NCI-H2029 treated with DMSO at 0.1 percent for 48 hours (cell line): ENCODE results near the gene EXOC6B.

Source experiments
- DNase-seq: peaks from one replicate; lab custom pipeline; 2025; lab: John Stamatoyannopoulos, UW

The EXOC6B gene

DNA sequence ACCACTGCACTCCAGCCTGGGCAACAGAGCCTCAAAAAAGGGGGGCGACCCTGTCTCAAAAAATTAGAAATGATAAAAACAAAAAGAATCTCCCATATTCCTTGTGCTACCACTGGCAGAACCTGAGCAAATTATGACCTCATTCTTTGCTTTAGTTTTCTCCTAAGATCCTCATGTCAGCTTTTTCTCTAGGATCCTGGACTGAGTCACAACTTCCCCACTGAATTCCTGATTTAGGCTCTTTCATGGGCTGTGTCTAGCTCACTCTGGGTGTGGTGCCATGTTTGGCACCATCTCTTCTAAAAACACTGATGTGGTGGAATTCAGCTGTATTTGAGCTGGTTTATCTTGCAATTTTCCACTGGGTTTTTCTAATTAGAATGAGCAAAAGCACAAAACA, 37.1 kb downstream of the EXOC6B start:
- DNase-seq = no peak

DNA sequence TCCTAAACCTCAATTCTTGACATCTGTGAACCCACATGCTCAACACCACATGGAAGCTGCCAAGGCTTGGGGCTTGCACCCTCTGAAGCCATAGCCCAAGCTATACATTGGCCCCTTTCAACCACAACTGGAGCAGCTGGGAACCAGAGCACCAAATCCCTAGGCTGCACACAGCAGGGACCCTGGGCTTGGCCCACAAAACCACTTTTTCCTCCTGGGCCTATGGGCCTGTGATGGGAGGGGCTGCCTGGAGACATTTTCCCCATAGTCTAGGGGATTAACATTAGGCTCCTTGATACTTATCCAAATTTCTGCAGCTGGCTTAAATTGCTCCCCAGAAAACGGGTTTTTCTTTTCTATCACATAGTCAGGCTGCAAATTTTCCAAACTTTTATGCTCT, 40.3 kb downstream of the EXOC6B start:
- DNase-seq = no peak

GRCh38 chr2:72782520-72782919, 43.3 kb downstream of the EXOC6B start:
- DNase-seq = no peak

DNA sequence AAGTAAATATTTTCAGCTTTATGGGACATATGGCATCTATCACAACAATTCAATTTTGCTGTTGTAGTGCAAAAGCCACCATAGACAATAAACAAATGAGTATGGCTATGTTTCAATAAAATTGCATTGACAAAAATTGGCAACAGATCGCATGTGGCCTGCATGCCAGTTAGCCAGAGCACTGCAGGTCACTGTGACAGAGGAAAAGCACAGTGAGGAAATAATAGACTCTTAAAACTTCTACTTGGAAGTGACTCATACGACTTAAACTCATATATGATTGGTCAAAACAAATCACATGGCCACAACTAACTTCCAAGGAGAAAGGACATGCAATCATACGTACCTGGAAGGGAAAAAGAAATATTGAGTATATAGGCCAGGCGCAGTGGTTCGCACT, 44.4 kb downstream of the EXOC6B start:
- DNase-seq = no peak

DNA sequence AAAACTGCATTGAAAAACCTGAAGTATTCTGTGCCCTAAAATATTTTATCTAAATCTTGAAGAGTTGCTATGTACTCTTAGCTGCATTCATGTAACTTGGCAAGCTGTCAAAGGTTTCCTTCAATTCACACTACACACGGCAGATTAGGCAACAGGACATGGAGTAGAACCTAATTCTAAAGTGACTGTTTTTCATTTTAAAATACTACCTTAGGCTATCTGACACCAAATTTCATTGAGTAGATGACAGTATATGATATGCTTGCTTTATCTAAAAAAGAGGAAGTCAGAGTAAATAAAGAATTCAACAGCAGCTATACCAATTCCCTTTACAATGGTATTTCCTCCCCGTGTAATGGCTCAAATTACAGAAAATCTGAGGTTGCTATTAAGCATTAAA, 45.4 kb downstream of the EXOC6B start:
- DNase-seq = peak; percentile 30

DNA sequence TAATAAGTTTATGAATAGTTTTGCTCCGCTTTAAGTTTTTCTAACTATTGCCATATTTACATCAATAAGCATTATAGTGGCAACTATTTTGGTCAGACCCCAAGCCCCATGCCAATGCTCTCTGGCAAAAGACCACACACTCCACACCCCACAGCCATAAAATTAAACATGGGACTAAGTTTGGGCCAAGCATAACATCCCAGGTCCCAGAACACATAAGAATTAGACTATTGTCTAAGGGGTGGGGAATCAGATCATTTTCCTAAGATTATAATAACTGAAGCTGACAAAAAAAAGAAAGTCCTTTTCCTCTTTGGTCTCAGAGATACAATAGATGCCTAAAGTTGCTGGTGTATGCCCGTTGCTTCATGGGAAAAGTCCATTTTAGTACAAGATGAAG, 46.3 kb downstream of the EXOC6B start:
- DNase-seq = no peak

DNA sequence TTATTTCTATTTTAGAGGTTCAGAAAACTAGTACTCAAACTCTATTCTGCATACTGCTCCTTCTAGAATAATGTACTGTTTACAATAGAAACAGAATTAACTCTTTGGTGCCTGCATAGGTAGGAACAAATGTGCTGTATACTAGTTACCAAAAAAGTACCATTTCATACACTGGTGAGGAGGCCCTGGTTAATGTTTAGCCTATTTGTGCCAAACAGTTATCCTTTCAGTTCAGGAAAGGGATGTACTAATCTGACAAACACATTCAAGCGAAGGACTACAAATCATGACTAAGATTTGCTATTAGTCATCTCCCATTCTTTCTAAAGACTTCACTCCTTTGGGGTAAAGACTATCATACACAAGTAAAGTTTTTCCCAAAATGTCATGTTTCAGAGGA, 47.4 kb downstream of the EXOC6B start:
- no peak for DNase-seq

DNA sequence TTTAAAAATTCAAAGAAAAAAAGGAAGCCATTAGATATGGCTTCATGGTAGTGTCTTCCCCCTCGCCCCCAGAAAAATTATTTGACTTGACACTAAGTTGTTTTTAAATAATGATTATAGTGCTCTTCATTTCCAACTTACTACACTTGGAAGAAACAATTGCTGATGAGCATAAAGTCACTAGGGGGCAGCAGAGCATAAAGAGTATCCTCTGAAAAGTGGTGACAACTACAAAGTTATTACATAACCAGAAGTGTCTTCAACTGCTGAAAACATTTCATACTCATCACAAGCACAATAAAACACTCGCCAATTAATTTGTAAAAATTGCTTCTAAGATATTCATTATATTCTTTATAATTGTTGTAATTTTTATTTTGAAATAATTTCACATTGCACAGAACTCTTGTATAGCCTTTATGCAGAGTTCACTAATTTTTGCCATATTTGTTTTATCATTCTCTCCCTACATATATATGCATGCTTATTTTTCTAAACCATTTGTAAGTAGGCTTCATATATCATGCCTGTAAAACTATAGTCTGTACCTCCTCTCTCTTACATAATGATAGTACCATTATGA, 54.9 kb downstream of the EXOC6B start:
- peak; percentile 59 for DNase-seq

GRCh38 chr2:72765997-72766609, 59.7 kb downstream of the EXOC6B start:
- DNase-seq = no peak

GRCh38 chr2:72762276-72762675, 63.6 kb downstream of the EXOC6B start:
- no peak for DNase-seq

GRCh38 chr2:72759755-72760154, 66.1 kb downstream of the EXOC6B start:
- DNase-seq = no peak

DNA sequence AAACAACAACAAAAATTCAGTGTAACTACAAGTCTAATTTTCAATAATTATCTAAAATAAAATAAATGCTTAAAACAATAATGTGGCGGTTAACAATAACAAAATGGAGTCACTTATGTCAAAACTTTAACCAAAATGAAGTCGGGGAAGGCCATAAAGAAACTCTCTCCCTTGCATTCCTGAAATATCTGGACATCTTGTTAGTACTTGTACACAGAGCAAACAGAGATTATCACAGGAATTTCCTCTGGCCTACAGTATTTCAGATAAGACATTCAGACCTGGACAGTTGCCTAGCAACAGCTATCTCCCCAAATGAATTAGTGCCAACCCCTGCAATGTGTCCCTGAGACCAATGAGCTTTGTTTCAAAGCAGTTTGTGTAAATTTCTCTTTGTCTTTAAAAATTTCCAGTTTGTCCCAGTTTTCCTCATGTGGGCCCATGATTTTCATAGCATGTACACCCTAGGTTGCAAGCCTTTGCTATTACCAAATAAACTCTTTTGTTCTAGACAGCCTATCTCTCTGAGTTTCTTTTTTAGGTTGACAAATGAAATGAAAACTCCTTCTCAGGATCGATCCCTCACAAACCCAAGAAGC, 68.6 kb downstream of the EXOC6B start:
- DNase-seq = no peak

- no peak for DNase-seq
These were observed 70.0 kb downstream of the EXOC6B start for GRCh38 chr2:72755647-72756423.

- no peak for DNase-seq
These were observed 71.1 kb downstream of the EXOC6B start for GRCh38 chr2:72754628-72755320.

DNA sequence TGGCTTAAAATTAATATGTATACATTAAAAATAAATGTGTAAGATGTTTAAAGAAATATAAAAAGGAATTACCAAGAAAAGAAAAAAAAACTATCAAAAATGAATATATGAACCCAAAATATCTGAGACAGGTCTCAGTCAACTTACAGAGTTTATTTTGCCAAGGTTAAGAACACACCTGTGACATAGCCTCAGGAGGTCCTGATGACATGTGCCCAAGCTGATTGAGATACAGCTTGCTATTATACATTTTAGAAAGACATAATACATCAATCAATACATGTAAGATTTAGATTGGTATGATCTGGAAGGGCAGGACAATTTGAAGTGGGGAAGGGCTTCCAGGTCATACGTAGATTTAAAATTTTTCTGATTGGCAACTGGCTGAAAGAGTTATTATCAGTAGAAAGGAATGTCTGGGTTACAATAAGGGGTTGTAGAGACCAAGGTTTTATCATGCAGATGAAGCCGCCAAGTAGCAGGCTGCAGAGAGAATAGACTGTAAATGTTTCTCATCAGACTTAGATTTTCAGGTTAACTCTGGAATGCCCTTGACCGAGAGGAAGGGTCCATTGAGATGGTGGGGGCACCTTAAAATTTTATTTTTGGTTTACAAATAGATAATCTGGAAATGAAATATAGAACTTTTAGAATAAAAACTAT, 74.7 kb downstream of the EXOC6B start:
- no peak for DNase-seq

DNA sequence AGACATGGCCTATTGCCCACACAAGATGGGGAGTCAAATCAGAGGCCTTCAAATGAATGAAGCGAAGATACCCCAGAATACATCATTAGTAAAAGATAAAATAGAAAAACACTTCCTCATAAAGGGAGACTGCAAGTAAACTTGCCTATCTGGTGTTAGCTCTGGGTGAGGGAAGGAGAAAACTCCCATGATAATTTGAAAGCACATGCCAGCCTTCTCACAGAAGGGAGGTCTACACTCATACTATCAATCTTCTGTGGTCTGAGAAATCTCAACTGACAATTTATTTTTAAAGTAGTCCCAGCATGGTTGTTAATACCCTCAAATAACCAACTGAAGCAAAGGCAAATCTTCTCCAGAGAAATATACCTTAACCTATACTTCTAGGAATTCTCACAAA, 75.4 kb downstream of the EXOC6B start:
- no peak for DNase-seq

- DNase-seq = no peak
These were observed 78.5 kb downstream of the EXOC6B start for GRCh38 chr2:72747344-72747743.

DNA sequence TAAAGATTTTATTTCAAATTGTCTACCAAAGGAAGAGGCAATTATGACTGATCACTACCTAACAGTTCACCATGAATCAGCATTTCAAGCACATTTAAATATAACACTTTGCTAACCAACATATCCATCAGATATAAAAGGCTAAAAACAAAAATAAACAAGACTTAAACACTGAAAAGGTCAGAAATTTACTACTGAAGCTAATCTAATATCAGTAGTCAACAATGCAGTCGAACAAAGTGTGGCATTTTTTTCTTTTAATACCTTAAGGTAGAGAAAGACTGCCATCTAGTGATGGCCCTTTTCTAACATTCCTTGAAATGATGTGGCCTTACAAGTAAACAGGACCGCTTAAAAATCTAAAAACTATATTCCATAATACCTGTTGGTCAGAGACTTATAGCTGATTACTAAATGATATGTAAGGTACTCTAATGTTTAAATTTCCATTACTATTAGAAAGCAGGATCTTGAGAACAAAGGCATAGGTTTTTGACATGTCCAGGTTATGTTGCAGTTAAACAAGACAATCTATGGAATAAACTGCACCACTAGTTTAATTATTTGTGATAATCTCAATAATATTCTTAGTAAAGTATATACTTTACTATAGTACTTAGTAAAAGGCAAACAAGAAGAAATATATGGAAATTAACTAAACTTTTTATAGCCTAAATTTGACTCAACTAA, 80.0 kb downstream of the EXOC6B start:
- DNase-seq = peak; percentile 22

GRCh38 chr2:72744049-72744448, 81.8 kb downstream of the EXOC6B start:
- DNase-seq = no peak

GRCh38 chr2:72743481-72743880, 82.4 kb downstream of the EXOC6B start:
- no peak for DNase-seq

- no peak for DNase-seq
These were observed 87.7 kb downstream of the EXOC6B start for GRCh38 chr2:72738096-72738495.
